ENCODE results near the gene RNF5. TPM values are rescaled to one million over a fixed set of nuclear protein-coding genes. Genes with fewer than 3 reads are reported as not detected.

RNF5 gene
- total and polyA plus RNA-seq, 2 experiments from 2014 or later, result 48.1 to 58.8 TPM

DNA sequence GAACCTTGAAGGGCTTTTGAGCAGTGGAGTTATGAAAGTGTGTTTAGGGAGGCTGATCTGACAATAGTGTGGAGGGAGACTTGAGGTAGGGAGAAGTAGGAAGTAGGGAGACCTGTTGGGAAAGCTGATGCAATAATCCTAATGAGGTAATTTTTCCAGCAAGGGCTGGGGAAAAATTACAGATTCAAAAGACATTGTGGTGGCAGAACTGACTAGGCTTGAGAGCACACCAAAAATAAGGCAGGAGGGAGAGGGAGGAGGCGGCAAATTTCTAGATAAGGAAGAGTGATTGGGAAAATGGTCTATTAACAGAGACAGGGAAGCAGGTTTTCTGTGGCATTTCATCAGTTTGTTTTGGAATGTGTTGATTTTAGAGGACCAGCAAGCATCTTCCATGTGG lies 31.9 kb upstream of the RNF5 start:
- no peak for TF ChIP-seq EZH2 (IDR thresholded peaks at IDR 0.05; ENCODE audit: insufficient read depth, poor library complexity, severe bottlenecking)
- no peak for TF ChIP-seq EZH2phosphoT487 (IDR thresholded peaks at IDR 0.05; ENCODE audit: insufficient read depth, low read depth)
- Histone ChIP-seq H3K4me3 (no peak overlapping the region), H3K4me2 (ENCODE audit: unreplicated experiment) (no peak overlapping the region), H3K9me3 (ENCODE audit: low read depth) (no peaks in the 10 kb centered on the region), H3K79me2 (ENCODE audit: insufficient read depth) (no peaks in the 10 kb centered on the region), H2AFZ (0 out of 2 replicates have a peak overlapping the region, but pooled peaks have one; percentile 28), H3K9me2 (ENCODE audit: insufficient read depth) (no peaks in the 10 kb centered on the region), H4K20me1 (ENCODE audit: insufficient read depth) (no peaks in the 10 kb centered on the region), H3K27ac (no peak overlapping the region), H3K4me1 (ENCODE audit: insufficient read depth) (no peaks in the 10 kb centered on the region), H3K27me3 (replicated peaks; ENCODE audit: insufficient read depth) (no peaks in the 10 kb centered on the region), H3F3A (ENCODE audit: insufficient read depth) (no peaks in the 10 kb centered on the region), H3K9ac (no peak overlapping the region), H3K36me3 (ENCODE audit: low read depth) (peaks cover 4% of the 10 kb centered on the region; the same call in 1 of the 2 replicates)
- 94 to 100% methylated on average over 1 of the region's 1 CpG for WGBS, 2 experiments (ENCODE audit: low coverage in 1 of 2, low lambda C conversion rate in 2 of 2, missing lambda C conversion rate in 2 of 2)
- DNase-seq, result peak; percentile 21
- in situ Hi-C loops (cut with MboI), result no loop called here

DNA sequence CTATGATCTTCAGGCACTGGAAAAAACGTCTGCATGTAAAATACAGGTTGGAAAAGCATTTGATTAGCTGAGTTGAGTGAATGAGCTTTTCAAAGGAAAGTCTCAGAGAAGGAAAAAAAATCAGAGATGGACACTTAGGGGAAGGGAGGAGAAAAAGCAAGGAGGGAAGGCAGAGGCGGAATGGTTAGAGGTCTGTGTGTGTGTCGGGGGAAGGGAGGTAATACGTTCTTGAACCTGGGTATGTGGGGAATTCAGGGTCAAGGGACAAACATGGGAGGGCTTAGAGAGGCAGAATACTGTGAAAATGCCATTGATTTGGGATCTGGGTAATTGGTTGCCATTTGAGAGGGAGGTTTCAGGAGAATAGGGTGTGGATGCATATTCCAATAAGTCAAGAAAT lies 31.5 kb upstream of the RNF5 start:
- TF ChIP-seq EZH2phosphoT487 (IDR thresholded peaks at IDR 0.05; ENCODE audit: insufficient read depth, low read depth), result no peak
- no peak for TF ChIP-seq EZH2 (IDR thresholded peaks at IDR 0.05; ENCODE audit: insufficient read depth, poor library complexity, severe bottlenecking)
- H3K27ac ChIP-seq, result no peak overlapping the region
- no peaks in the 10 kb centered on the region for H3K9me2 ChIP-seq (ENCODE audit: insufficient read depth)
- no peaks in the 10 kb centered on the region for H4K20me1 ChIP-seq (ENCODE audit: insufficient read depth)
- 69 to 73% methylated on average over 4 of the region's 4 CpGs for WGBS, 2 experiments (ENCODE audit: low coverage in 1 of 2, low lambda C conversion rate in 2 of 2, missing lambda C conversion rate in 2 of 2)
- DNase-seq, result no peak
- in situ Hi-C loops (cut with MboI), result no loop called here
- H3K36me3 ChIP-seq (ENCODE audit: low read depth), result peaks cover 4% of the 10 kb centered on the region; the same call in 1 of the 2 replicates
- H3K4me1 ChIP-seq (ENCODE audit: insufficient read depth), result no peaks in the 10 kb centered on the region
- H3K79me2 ChIP-seq (ENCODE audit: insufficient read depth), result no peaks in the 10 kb centered on the region
- H3F3A ChIP-seq (ENCODE audit: insufficient read depth), result no peaks in the 10 kb centered on the region
- H3K4me3 ChIP-seq, result no peak overlapping the region
- no peaks in the 10 kb centered on the region for H3K27me3 ChIP-seq (replicated peaks; ENCODE audit: insufficient read depth)
- no peak overlapping the region for H3K9ac ChIP-seq
- H3K9me3 ChIP-seq (ENCODE audit: low read depth), result no peaks in the 10 kb centered on the region
- H3K4me2 ChIP-seq (ENCODE audit: unreplicated experiment), result no peak overlapping the region
- H2AFZ ChIP-seq, result 0 out of 2 replicates have a peak overlapping the region, but pooled peaks have one; percentile 28

DNA sequence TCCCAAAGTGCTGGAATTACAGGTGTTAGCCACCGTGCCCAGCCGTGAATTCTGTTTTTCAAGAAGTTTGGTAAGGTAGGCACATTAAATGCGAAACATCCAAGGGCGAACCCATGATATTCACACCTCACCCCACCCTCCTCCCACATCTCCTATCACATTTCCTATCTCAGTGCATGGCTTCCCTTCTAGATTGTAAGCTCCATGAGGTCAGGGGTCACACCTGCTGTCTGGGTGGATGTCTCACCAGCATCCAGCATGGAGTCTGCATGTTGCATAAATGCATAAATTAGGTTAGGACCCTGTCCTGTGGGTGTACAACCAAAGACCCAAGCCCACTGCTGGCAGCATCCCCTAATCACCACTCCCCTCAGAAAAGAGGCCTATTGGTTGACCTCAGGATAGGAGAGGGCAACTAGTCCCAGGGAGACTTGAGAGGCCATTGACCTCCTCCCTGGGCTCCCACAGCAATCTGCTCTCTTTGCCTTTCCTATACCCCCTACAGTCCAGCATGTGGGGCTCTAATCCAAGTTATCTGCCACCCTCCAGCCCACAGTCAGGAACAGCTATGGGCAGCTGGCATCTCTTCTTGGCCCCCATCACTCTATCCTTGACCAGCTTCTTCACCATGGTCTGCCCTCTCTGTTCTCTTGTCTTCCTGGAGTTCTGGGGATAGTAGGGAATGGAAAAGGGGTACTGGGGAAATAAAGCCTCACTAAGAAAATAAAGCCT lies 30.6 kb upstream of the RNF5 start:
- H3K4me1 ChIP-seq (ENCODE audit: insufficient read depth), result peaks cover 7% of the 10 kb centered on the region
- H3K4me2 ChIP-seq (ENCODE audit: unreplicated experiment), result no peak overlapping the region
- in situ Hi-C loops (cut with MboI), result no loop called here
- H3K27me3 ChIP-seq (replicated peaks; ENCODE audit: insufficient read depth), result no peaks in the 10 kb centered on the region
- TF ChIP-seq EZH2 (IDR thresholded peaks at IDR 0.05; ENCODE audit: insufficient read depth, poor library complexity, severe bottlenecking) (no peak), EZH2phosphoT487 (IDR thresholded peaks at IDR 0.05; ENCODE audit: insufficient read depth, low read depth) (no peak)
- WGBS, 2 experiments (ENCODE audit: low coverage in 1 of 2, low lambda C conversion rate in 2 of 2, missing lambda C conversion rate in 2 of 2), result 95 to 97% methylated on average over 4 of the region's 4 CpGs
- H3K79me2 ChIP-seq (ENCODE audit: insufficient read depth), result peaks cover 4% of the 10 kb centered on the region; the same call in 1 of the 2 replicates
- no peak overlapping the region for H2AFZ ChIP-seq
- H3K9me2 ChIP-seq (ENCODE audit: insufficient read depth), result no peaks in the 10 kb centered on the region
- no peak overlapping the region for H3K4me3 ChIP-seq
- 0 out of 2 replicates have a peak, but pooled peaks cover 1% of the 10 kb centered on the region for H3F3A ChIP-seq (ENCODE audit: insufficient read depth)
- no peaks in the 10 kb centered on the region for H3K9me3 ChIP-seq (ENCODE audit: low read depth)
- no peak overlapping the region for H3K9ac ChIP-seq
- DNase-seq, result no peak
- peaks cover 4% of the 10 kb centered on the region; the same call in 1 of the 2 replicates for H3K36me3 ChIP-seq (ENCODE audit: low read depth)
- no peak overlapping the region for H3K27ac ChIP-seq
- no peaks in the 10 kb centered on the region for H4K20me1 ChIP-seq (ENCODE audit: insufficient read depth)

DNA sequence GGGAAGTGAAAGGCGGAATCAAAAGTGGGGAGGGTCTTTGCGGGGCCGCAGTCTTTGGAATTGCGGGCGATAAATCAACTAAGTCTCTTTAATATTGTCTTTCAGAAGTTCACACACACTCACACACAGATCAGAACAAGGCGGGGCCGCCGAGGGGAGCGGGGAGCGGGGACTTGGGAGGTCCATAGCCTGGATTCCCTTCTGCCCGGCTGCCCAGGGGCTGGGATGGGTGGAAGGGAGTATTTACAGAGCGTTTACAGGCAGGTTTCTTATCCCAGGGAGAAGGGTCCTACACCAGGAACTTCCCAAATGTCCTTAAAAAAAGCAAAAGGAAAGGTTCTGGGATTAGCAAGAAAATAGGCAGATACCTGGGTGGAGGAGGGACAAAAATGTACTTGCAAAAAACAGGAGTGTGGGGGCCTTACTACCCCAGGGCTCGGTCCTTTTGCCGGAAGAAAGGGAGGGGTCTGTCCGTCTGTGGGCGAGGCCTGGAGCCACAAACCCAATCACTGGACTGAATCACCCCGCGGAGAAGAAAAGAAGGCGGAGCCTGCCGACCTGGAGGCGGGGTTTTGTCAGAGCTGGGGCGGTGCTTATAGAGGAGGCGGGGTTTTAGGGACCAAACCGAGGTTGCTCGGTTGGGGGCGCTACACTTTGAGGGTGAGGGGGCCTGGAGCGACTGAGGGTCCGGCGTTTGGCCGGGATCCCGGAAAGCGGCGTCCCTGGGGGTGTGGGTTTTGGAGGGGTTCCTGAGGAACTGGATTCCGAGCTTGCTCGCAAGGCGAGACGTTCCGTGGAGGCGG lies 29.7 kb upstream of the RNF5 start:
- H3K27ac ChIP-seq, result no peak overlapping the region
- peaks cover 9% of the 10 kb centered on the region; the same call in 1 of the 2 replicates for H3F3A ChIP-seq (ENCODE audit: insufficient read depth)
- H4K20me1 ChIP-seq (ENCODE audit: insufficient read depth), result no peaks in the 10 kb centered on the region
- no peak for TF ChIP-seq EZH2phosphoT487 (IDR thresholded peaks at IDR 0.05; ENCODE audit: insufficient read depth, low read depth)
- no peak for TF ChIP-seq EZH2 (IDR thresholded peaks at IDR 0.05; ENCODE audit: insufficient read depth, poor library complexity, severe bottlenecking)
- H3K4me2 ChIP-seq (ENCODE audit: unreplicated experiment), result no peak overlapping the region
- H3K9me2 ChIP-seq (ENCODE audit: insufficient read depth), result no peaks in the 10 kb centered on the region
- no peak overlapping the region for H3K9ac ChIP-seq
- peak; percentile 27 for DNase-seq
- no peaks in the 10 kb centered on the region for H3K9me3 ChIP-seq (ENCODE audit: low read depth)
- WGBS, 2 experiments (ENCODE audit: low coverage in 1 of 2, low lambda C conversion rate in 2 of 2, missing lambda C conversion rate in 2 of 2), result 71 to 77% methylated on average over 39 of the region's 39 CpGs
- H3K79me2 ChIP-seq (ENCODE audit: insufficient read depth), result peaks cover 4% of the 10 kb centered on the region; the same call in 1 of the 2 replicates
- H3K36me3 ChIP-seq (ENCODE audit: low read depth), result peaks cover 4% of the 10 kb centered on the region; the same call in 1 of the 2 replicates
- H3K4me1 ChIP-seq (ENCODE audit: insufficient read depth), result peaks cover 14% of the 10 kb centered on the region
- in situ Hi-C loops (cut with MboI), result no loop called here
- H2AFZ ChIP-seq, result no peak overlapping the region
- H3K27me3 ChIP-seq (replicated peaks; ENCODE audit: insufficient read depth), result no peaks in the 10 kb centered on the region
- no peak overlapping the region for H3K4me3 ChIP-seq
